GM18498 (cell line): Measurements from ENCODE around the gene MEPCE.
A peak's percentile ranks its signal among the peaks of the same experiment; 100 is the strongest.

Experiments used
- ATAC-seq: cut with Tn5 transposase; IDR thresholded peaks from one replicate; pipeline ENCODE4 v1.9.1; 2021; ENCODE audit warnings: mild to moderate bottlenecking, moderate library complexity; ENCODE audit not compliant: unreplicated experiment

Gene MEPCE

DNA sequence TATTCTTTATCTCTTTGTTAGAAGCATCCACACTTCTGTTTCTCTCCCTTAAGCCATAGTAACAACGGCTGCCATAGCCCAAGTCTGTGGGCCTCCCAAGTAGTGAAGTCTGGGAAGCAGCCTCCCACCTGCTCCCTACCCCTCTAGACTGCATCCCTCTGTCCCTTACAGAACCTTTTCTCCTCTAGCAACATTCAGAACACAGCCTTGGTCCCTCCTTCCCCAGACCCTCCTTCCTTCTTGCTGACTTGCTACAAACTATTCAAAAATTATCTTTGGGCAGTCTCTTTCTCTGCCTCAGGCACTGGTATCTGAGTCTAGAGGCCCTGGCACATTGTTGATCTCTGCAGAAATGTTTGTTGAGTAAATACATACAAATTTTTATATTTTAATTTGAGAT is 51.8 kb downstream of the MEPCE start:
- ATAC-seq = no peak

DNA sequence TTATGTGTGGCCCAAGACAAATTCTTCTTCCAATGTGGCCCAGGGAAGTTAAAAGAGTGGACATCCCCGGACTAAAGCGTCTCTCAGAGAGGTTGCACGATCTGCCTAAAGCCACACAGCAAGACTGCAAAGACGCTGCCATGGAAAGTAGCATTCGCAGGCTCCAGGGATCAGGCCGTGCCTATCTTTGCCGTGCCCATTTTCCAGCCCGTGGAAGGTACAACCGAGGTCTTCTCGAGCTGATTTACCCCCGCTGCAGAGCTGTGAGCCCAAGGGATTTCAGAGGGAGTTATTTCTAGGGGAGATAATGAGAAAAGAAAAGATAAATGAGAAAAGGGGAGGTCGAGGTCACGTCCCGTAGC is 53.1 kb downstream of the MEPCE start:
- no peak for ATAC-seq

DNA sequence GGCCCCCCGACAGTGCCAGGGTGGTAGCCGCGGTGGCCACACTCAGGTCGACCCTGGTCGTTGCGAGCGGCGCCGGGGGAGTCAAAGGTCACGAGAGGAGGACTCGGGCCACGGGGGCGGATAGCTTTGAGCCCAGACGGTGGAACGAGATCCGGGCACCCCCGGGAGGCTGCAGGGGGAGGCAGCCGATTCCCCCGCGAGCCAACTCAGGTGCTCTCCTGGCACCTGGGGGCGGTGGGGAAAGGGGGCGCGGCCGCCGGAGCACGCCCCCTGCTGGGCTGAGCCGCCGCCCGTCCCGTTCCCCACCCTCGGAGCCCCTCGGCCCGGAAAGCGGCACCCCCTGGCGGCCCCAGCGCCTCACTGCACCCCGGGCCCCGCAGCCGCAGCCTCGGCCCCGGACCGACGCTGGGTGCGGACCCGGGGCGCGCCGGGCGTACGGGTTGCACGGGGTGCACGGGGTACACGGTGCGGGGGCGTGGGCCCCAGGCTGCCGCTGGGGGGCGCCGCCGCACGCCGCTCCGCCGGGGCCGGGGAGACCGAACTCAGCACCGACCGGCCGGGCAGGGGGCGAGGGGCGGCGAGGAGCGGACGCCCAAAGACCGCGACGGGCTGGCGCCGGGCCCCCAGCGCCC is 53.6 kb downstream of the MEPCE start:
- peak; percentile 64 for ATAC-seq
